ENCODE results near the gene IL37.

The IL37 gene

GRCh38 chr2:112962308-112963175, 51.6 kb downstream of the IL37 start:
- no peak for DNase-seq

GRCh38 chr2:112967023-112967422, 56.1 kb downstream of the IL37 start:
- DNase-seq: no peak
